Chondrocyte (in vitro differentiated cells): Measurements from ENCODE around the gene BATF3. TPM values are rescaled to one million over a fixed set of nuclear protein-coding genes. Genes with fewer than 3 reads are reported as not detected.

Experiments
- DNase-seq: peaks from one replicate; pipeline ENCODE4 v3.0.0; 2021; ENCODE audit warnings: mixed read lengths, low spot score
- H3K27ac Mint-ChIP-seq: one replicate; pipeline ENCODE4 v1.8.0; 2021; ENCODE audit warnings: mild to moderate bottlenecking, moderate library complexity, mixed read lengths; ENCODE audit not compliant: unreplicated experiment
- H3K27me3 Mint-ChIP-seq: 2 replicates; pipeline ENCODE4 v1.8.0; 2021; ENCODE audit warnings: low read depth, mixed read lengths
- H3K36me3 Mint-ChIP-seq: 2 replicates; pipeline ENCODE4 v1.8.0; 2021; ENCODE audit warnings: low read depth, mixed read lengths
- H3K4me1 Mint-ChIP-seq: 2 replicates; pipeline ENCODE4 v1.8.0; 2021; ENCODE audit warnings: low read depth, mild to moderate bottlenecking, mixed read lengths
- H3K4me3 Mint-ChIP-seq: one replicate; pipeline ENCODE4 v1.8.0; 2021; ENCODE audit warnings: mild to moderate bottlenecking, moderate library complexity, mixed read lengths; ENCODE audit not compliant: unreplicated experiment
- H3K9me3 Mint-ChIP-seq: 2 replicates; pipeline ENCODE4 v1.8.0; 2021; ENCODE audit warnings: low read depth, mixed read lengths
- CTCF ChIP-seq: fragments of 200-600 bp; sonication (generic); IDR thresholded peaks from 2 replicates; pipeline ENCODE4 v1.5.0; 2021; ENCODE audit warnings: antibody characterized with exemption, mild to moderate bottlenecking, moderate library complexity
- total RNA-seq: library from RNA; stranded (reverse); gene quantifications from 3 replicates; pipeline ENCODE4 v1.2.1, GENCODE V29; 2021

Gene BATF3
- total RNA-seq, 1 donor from 2014 or later: 3.7 TPM

GRCh38 chr1:212698467-212699103 is 1.1 kb downstream of the BATF3 start:
- Mint-ChIP-seq H3K9me3 (no peaks in the 10 kb centered on the region), H3K27me3 (peaks cover 25% of the 10 kb centered on the region), H3K27ac (no peak overlapping the region), H3K36me3 (peaks cover 6% of the 10 kb centered on the region), H3K4me1 (peaks cover 8% of the 10 kb centered on the region), H3K4me3 (peak overlapping the region; percentile 61)
- DNase-seq: no peak
- no peak for TF ChIP-seq CTCF

- Mint-ChIP-seq H3K36me3 (peaks cover 6% of the 10 kb centered on the region), H3K4me1 (peaks cover 8% of the 10 kb centered on the region), H3K4me3 (no peak overlapping the region), H3K9me3 (no peaks in the 10 kb centered on the region), H3K27ac (no peak overlapping the region), H3K27me3 (peaks cover 25% of the 10 kb centered on the region)
- TF ChIP-seq CTCF: no peak
- no peak for DNase-seq
These were observed 2.8 kb downstream of the BATF3 start for GRCh38 chr1:212696721-212697331.

- no peaks in the 10 kb centered on the region for H3K4me1 Mint-ChIP-seq
- no peak for DNase-seq
These were observed 6.6 kb downstream of the BATF3 start for GRCh38 chr1:212692774-212693644.

GRCh38 chr1:212691561-212692071 is 8.0 kb downstream of the BATF3 start:
- H3K4me1 Mint-ChIP-seq: no peaks in the 10 kb centered on the region
- H3K27ac Mint-ChIP-seq: no peak overlapping the region
- no peak overlapping the region for H3K4me3 Mint-ChIP-seq
- H3K36me3 Mint-ChIP-seq: peaks cover 6% of the 10 kb centered on the region
- no peaks in the 10 kb centered on the region for H3K9me3 Mint-ChIP-seq
- H3K27me3 Mint-ChIP-seq: peaks cover 10% of the 10 kb centered on the region
- no peak for DNase-seq
- TF ChIP-seq CTCF: no peak

More at GRCh38 chr1:212692774-212693644, 6.6 kb downstream of the BATF3 start:
- TF ChIP-seq CTCF: no peak
- Mint-ChIP-seq H3K27ac (no peak overlapping the region), H3K27me3 (peaks cover 21% of the 10 kb centered on the region), H3K9me3 (no peaks in the 10 kb centered on the region), H3K36me3 (peaks cover 6% of the 10 kb centered on the region), H3K4me3 (no peak overlapping the region)

GRCh38 chr1:212690816-212691403 is 8.7 kb downstream of the BATF3 start:
- TF ChIP-seq CTCF: no peak
- Mint-ChIP-seq H3K27me3 (peaks cover 3% of the 10 kb centered on the region), H3K27ac (no peak overlapping the region), H3K36me3 (peaks cover under 1% of the 10 kb centered on the region), H3K9me3 (no peaks in the 10 kb centered on the region), H3K4me1 (no peaks in the 10 kb centered on the region), H3K4me3 (no peak overlapping the region)
- DNase-seq: no peak
